GM12878 (cell line): ENCODE results near the gene SLC9A8. TPM values are rescaled to one million over a fixed set of nuclear protein-coding genes. Genes with fewer than 3 reads are reported as not detected.

Source experiments
- ATAC-seq: fragments of 200-7000 bp; cut with Tn5 transposase; 3 replicates; pipeline ENCODE4 v1.9.1; 2020; ENCODE audit warnings: mild to moderate bottlenecking, moderate library complexity
- BruUV-seq: library from RNA; stranded (reverse); fragments of 400-500 nt; replicated peaks from 2 replicates; lab custom pipeline; 2021; lab: Mats Ljungman, UMichigan
- CTCF ChIA-PET: fragments of 300-600 bp; sonication (Branson Sonifier 250); formaldehyde crosslinking; extraction: SDS; loops from one replicate; lab custom pipeline; 2021; ENCODE audit warnings: inconsistent platforms; lab: Yijun Ruan, JAX
- POLR2A ChIA-PET: fragments of 350-600 bp; formaldehyde crosslinking; extraction: SDS; loops from one replicate; lab custom pipeline; 2021; ENCODE audit warnings: inconsistent platforms; lab: Charles Lee
- RAD21 ChIA-PET: fragments of 300-600 bp; sonication (Branson Sonifier 250); formaldehyde crosslinking; loops from one replicate; lab custom pipeline; 2023; ENCODE audit warnings: antibody characterized with exemption; ENCODE audit not compliant: unreplicated experiment; lab: Charles Lee
- SMC1A ChIA-PET: fragments of 300-600 bp; sonication (Branson Sonifier 250); formaldehyde crosslinking; loops from one replicate; lab custom pipeline; 2023; ENCODE audit not compliant: unreplicated experiment, uncharacterized antibody; lab: Charles Lee
- DNase-seq: peaks from one replicate; pipeline ENCODE4 v3.0.0-alpha.2; 2011; ENCODE audit warnings: low read depth, low spot score
- FAIRE-seq: peaks from 3 replicates; lab custom pipeline; 2011; peaks lifted over from hg19 to GRCh38; lab: Jason Lieb, UNC
- H2AFZ ChIP-seq: 2 replicates; pipeline ENCODE4 v1.6.0; 2011; ENCODE audit warnings: low read depth, low read length, control low read depth; ENCODE audit not compliant: control insufficient read depth
- H3K27ac ChIP-seq: 2 replicates; pipeline ENCODE4 v1.5.1; 2011; ENCODE audit warnings: control low read depth; ENCODE audit not compliant: control insufficient read depth, insufficient read depth
- H3K27me3 ChIP-seq, 2 experiments: replicated peaks in 1 of 2; 2 replicates each; pipeline versions ENCODE4 v1.6.0 to v1.6.1; 2011; ENCODE audit warnings: low read length in 1 of 2; ENCODE audit not compliant: control insufficient read depth in 2 of 2, insufficient read depth in 2 of 2
- H3K36me3 ChIP-seq, 2 experiments: 2 replicates each; pipeline ENCODE4 v1.5.1; 2011; ENCODE audit warnings: low read length in 1 of 2; ENCODE audit not compliant: control insufficient read depth in 2 of 2, insufficient read depth in 2 of 2
- H3K4me1 ChIP-seq: 2 replicates; pipeline ENCODE4 v1.6.1; 2011; ENCODE audit warnings: mild to moderate bottlenecking, low read length, moderate library complexity, mixed read lengths; ENCODE audit not compliant: control insufficient read depth, insufficient read depth
- H3K4me2 ChIP-seq: 2 replicates; pipeline ENCODE4 v1.6.0; 2011; ENCODE audit warnings: control low read depth; ENCODE audit not compliant: control insufficient read depth, insufficient read depth
- H3K4me3 ChIP-seq: fragments of 200-600 bp; sonication (generic); 2 replicates; pipeline ENCODE4 v1.5.1; 2016
- H3K79me2 ChIP-seq: 2 replicates; pipeline ENCODE4 v1.6.0; 2011; ENCODE audit warnings: low read length; ENCODE audit not compliant: control insufficient read depth, insufficient read depth
- H3K9ac ChIP-seq: 2 replicates; pipeline ENCODE4 v1.8.0; 2011; ENCODE audit warnings: low read length, control low read depth, mixed read lengths; ENCODE audit not compliant: control insufficient read depth, insufficient read depth
- H3K9me3 ChIP-seq: replicated peaks from 3 replicates; pipeline ENCODE4 v1.5.1; 2011; ENCODE audit warnings: mild to moderate bottlenecking, low read length; ENCODE audit not compliant: control insufficient read depth, insufficient read depth
- H4K20me1 ChIP-seq: 2 replicates; pipeline ENCODE4 v1.6.0; 2011; ENCODE audit not compliant: control insufficient read depth, insufficient read depth
- CBFB ChIP-seq: IDR thresholded peaks from 2 replicates; pipeline ENCODE4 v1.6.1; 2016; ENCODE audit warnings: antibody characterized with exemption, low read depth
- MTA2 ChIP-seq: fragments of 450-650 bp; IDR thresholded peaks from 2 replicates; pipeline ENCODE4 v1.6.1; 2016; ENCODE audit warnings: low read depth, mild to moderate bottlenecking, moderate library complexity
- NFYB ChIP-seq: IDR thresholded peaks from 2 replicates; pipeline ENCODE4 v1.6.1; 2011; ENCODE audit warnings: low read depth, mild to moderate bottlenecking, low read length, improper control_type of control experiment, moderate library complexity; ENCODE audit not compliant: insufficient read depth
- NR2C2 ChIP-seq: IDR thresholded peaks from 2 replicates; pipeline ENCODE4 v1.6.1; 2011; ENCODE audit warnings: borderline replicate concordance, low read depth; ENCODE audit not compliant: control insufficient read depth, insufficient read length
- SIN3A ChIP-seq: IDR thresholded peaks from 2 replicates; pipeline ENCODE4 v1.6.1; 2012; ENCODE audit warnings: low read depth, low read length, improper control_type of control experiment
- WGBS: methylation state at CpG from one replicate; pipeline ENCODE4 v1.1.6; 2016; ENCODE audit warnings: low lambda C conversion rate; ENCODE audit not compliant: insufficient replicate concordance, insufficient coverage; ENCODE audit errors: missing lambda C conversion rate; 5-methylcytosine and 5-hydroxymethylcytosine counted together
- in situ Hi-C: fragments of 300-500 bp; cut with MboI; formaldehyde crosslinking; loops from 9 replicates; pipeline ENCODE4 v1.14.3; 2018; ENCODE audit warnings: mixed read lengths
- intact Hi-C: fragments of 100-400 bp; cut with micrococcal nuclease; formaldehyde crosslinking; loops from one replicate; pipeline ENCODE4 v1.14.2; 2022; ENCODE audit not compliant: unreplicated experiment
- polyA plus RNA-seq, 11 experiments: library from polyadenylated mRNA; depleted of rRNA in 4 of 11; unstranded in 6 of 11; stranded (reverse) in 5 of 11; fragments of >200 nt; fragmentation: Nextera tagmentation in 4 of 11; fragmentation: Illumina TruSeq in 1 of 11; extraction: Ambion mirVana in 4 of 11; extraction: Trizol in 1 of 11; gene quantifications; 1 replicate in 1 of 11; 2 replicates in 10 of 11; pipeline versions ENCODE4 v1.2.1 to v1.2.3, GENCODE V29; 2011 to 2016; ENCODE audit warnings: inconsistent platforms in 2 of 11, missing spikeins in 2 of 11, low read depth in 1 of 11
- total RNA-seq, 4 experiments: library from RNA; depleted of rRNA in 3 of 4; stranded (reverse); fragments of >200 nt in 3 of 4; fragmentation: Illumina TruSeq in 1 of 4; extraction: Trizol in 1 of 4; gene quantifications; 2 replicates each; pipeline versions ENCODE4 v1.2.1 to v1.2.3, GENCODE V29; 2013 to 2021
- TF ChIP-seq, protein P1 (sequence below): fragments of 450-650 bp; IDR thresholded peaks from 2 replicates; pipeline ENCODE4 v1.6.1; 2017; ENCODE audit warnings: mild to moderate bottlenecking, moderate library complexity
- TF ChIP-seq, protein P2 (sequence below): IDR thresholded peaks from 2 replicates; pipeline ENCODE4 v1.6.1; 2012; ENCODE audit warnings: mild to moderate bottlenecking, low read depth, low read length

SLC9A8 gene
- total and polyA plus RNA-seq, 10 of the 15 experiments (the other 5 are each of a cell fraction or from before 2014, with no cell fraction given): 0.40 to 15.5 (median 6.5) TPM

DNA sequence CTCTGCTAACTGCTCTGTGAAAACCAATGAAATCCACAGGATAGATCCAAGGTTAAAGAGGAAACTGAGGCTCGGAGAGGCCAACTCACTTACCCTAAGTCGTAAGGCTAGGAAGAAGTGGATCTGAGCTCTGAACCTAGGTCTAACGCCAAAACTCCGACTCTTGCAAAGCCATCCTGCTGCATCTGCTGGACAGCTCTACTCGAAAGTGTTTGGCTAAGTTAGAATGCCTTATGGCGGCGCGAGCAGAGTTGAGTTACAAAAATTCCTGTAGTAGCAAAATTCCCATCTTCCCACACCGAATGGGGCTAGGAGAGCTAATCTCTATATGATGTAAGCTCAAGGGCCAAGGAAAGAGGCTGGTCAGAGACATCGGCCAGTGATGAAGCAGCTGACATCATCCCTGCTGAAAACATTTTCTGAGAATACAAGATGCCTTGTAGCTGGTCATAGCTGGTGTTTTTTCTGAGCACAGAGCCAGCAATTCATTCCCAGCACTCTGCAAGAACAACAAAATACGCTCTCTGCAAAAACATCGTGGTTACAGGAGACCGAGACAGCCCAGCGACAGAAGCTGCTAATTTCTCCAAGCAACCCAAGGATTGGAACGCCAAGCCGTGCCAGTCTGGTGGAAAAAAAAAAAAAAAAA, 100.9 kb downstream of the SLC9A8 start:
- peaks cover 34% of the 10 kb centered on the region for H3K79me2 ChIP-seq
- H2AFZ ChIP-seq: no peak overlapping the region
- H3K9me3 ChIP-seq: no peaks in the 10 kb centered on the region
- H3K36me3 ChIP-seq: peaks cover 3 to 7% of the 10 kb centered on the region in 2 experiments; a peak in 3 of 4 replicates
- TSS peak; percentile 52 for BruUV-seq
- H3K27me3 ChIP-seq: no peaks in the 10 kb centered on the region
- H3K4me2 ChIP-seq: peak overlapping the region; percentile 98
- H4K20me1 ChIP-seq: no peaks in the 10 kb centered on the region
- ChIA-PET SMC1A (interaction anchor here (1.2 to 1.9 kb wide), 4 partner anchors 25 to 303 kb away, joined by 3 to 7 read pairs (median 4); no protein-coding TSS in a partner anchor), CTCF (interaction anchor here (0.7 to 4.1 kb wide), 11 partner anchors 12 to 836 kb away, joined by 3 to 20 read pairs (median 3); partner anchors contain the start of gene RNF114), POLR2A (interaction anchor here (0.6 kb wide), 1 partner anchor 11 kb away, joined by 4 read pairs; no protein-coding TSS in a partner anchor)
- no peak overlapping the region; the same call in 1 of the 2 replicates for H3K4me3 ChIP-seq
- intact Hi-C loops: no loop called here
- no peak for FAIRE-seq
- no peak for DNase-seq
- no peak overlapping the region for H3K9ac ChIP-seq
- 90% methylated on average over 16 of the region's 16 CpGs for WGBS
- in situ Hi-C loops: no loop called here
- TF ChIP-seq NR2C2 (no peak), CBFB (no peak), MTA2 (no peak), SIN3A (no peak), NFYB (no peak)
- TF ChIP-seq, protein P1, sequence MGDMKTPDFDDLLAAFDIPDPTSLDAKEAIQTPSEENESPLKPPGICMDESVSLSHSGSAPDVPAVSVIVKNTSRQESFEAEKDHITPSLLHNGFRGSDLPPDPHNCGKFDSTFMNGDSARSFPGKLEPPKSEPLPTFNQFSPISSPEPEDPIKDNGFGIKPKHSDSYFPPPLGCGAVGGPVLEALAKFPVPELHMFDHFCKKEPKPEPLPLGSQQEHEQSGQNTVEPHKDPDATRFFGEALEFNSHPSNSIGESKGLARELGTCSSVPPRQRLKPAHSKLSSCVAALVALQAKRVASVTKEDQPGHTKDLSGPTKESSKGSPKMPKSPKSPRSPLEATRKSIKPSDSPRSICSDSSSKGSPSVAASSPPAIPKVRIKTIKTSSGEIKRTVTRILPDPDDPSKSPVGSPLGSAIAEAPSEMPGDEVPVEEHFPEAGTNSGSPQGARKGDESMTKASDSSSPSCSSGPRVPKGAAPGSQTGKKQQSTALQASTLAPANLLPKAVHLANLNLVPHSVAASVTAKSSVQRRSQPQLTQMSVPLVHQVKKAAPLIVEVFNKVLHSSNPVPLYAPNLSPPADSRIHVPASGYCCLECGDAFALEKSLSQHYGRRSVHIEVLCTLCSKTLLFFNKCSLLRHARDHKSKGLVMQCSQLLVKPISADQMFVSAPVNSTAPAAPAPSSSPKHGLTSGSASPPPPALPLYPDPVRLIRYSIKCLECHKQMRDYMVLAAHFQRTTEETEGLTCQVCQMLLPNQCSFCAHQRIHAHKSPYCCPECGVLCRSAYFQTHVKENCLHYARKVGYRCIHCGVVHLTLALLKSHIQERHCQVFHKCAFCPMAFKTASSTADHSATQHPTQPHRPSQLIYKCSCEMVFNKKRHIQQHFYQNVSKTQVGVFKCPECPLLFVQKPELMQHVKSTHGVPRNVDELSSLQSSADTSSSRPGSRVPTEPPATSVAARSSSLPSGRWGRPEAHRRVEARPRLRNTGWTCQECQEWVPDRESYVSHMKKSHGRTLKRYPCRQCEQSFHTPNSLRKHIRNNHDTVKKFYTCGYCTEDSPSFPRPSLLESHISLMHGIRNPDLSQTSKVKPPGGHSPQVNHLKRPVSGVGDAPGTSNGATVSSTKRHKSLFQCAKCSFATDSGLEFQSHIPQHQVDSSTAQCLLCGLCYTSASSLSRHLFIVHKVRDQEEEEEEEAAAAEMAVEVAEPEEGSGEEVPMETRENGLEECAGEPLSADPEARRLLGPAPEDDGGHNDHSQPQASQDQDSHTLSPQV: no peak
- TF ChIP-seq, protein P2, sequence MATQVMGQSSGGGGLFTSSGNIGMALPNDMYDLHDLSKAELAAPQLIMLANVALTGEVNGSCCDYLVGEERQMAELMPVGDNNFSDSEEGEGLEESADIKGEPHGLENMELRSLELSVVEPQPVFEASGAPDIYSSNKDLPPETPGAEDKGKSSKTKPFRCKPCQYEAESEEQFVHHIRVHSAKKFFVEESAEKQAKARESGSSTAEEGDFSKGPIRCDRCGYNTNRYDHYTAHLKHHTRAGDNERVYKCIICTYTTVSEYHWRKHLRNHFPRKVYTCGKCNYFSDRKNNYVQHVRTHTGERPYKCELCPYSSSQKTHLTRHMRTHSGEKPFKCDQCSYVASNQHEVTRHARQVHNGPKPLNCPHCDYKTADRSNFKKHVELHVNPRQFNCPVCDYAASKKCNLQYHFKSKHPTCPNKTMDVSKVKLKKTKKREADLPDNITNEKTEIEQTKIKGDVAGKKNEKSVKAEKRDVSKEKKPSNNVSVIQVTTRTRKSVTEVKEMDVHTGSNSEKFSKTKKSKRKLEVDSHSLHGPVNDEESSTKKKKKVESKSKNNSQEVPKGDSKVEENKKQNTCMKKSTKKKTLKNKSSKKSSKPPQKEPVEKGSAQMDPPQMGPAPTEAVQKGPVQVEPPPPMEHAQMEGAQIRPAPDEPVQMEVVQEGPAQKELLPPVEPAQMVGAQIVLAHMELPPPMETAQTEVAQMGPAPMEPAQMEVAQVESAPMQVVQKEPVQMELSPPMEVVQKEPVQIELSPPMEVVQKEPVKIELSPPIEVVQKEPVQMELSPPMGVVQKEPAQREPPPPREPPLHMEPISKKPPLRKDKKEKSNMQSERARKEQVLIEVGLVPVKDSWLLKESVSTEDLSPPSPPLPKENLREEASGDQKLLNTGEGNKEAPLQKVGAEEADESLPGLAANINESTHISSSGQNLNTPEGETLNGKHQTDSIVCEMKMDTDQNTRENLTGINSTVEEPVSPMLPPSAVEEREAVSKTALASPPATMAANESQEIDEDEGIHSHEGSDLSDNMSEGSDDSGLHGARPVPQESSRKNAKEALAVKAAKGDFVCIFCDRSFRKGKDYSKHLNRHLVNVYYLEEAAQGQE: peak; percentile 43; the same call in 1 of the 2 replicates
- TF ChIP-seq, all 136 proteins: peak for 1
- Histone ChIP-seq H3K27ac (no peak overlapping the region), H3K4me1 (peaks cover 8% of the 10 kb centered on the region)
- RAD21 ChIA-PET: interaction anchor here (0.5 to 2.1 kb wide), 6 partner anchors 22 to 303 kb away, joined by 3 to 12 read pairs (median 3); partner anchors contain the start of gene RNF114
- no peak for ATAC-seq
